ENCODE results near the gene P2RX7. TPM values are rescaled to one million over a fixed set of nuclear protein-coding genes. Genes with fewer than 3 reads are reported as not detected.
"Not testable (repeated sequence)": the region's sequence is repeated elsewhere in the genome, so short reads cannot be mapped to it uniquely, and the experiment has no call there.

Gene P2RX7
- polyA plus RNA-seq, 1 of the 3 experiments (the other 2 are of a cell fraction), result 0.43 TPM

DNA sequence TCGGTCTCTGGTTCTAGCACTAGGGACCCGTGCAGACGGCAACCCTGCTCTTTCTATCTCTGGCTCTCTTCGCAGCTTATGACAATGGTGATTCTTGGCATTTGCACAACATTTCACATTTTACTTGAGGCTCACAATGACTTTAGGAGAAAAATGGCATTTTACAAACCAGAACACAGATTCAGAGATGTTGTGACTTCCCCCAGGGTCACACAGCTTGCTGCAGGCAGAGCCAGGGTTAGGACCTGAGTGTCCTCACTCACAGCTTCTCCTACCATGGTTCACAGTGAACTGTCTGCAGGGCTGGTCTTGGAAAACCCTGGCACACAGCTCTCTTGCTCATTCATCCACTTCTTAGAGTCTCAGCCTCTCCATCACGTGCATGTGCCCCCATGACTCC lies 23.7 kb downstream of the P2RX7 start:
- no peak overlapping the region for H3K27ac ChIP-seq (ENCODE audit: low read depth in 2 of 2, low read length in 1 of 2)
- no peaks in the 10 kb centered on the region for H3K79me2 ChIP-seq (ENCODE audit: insufficient read depth)
- TF ChIP-seq, protein P1, sequence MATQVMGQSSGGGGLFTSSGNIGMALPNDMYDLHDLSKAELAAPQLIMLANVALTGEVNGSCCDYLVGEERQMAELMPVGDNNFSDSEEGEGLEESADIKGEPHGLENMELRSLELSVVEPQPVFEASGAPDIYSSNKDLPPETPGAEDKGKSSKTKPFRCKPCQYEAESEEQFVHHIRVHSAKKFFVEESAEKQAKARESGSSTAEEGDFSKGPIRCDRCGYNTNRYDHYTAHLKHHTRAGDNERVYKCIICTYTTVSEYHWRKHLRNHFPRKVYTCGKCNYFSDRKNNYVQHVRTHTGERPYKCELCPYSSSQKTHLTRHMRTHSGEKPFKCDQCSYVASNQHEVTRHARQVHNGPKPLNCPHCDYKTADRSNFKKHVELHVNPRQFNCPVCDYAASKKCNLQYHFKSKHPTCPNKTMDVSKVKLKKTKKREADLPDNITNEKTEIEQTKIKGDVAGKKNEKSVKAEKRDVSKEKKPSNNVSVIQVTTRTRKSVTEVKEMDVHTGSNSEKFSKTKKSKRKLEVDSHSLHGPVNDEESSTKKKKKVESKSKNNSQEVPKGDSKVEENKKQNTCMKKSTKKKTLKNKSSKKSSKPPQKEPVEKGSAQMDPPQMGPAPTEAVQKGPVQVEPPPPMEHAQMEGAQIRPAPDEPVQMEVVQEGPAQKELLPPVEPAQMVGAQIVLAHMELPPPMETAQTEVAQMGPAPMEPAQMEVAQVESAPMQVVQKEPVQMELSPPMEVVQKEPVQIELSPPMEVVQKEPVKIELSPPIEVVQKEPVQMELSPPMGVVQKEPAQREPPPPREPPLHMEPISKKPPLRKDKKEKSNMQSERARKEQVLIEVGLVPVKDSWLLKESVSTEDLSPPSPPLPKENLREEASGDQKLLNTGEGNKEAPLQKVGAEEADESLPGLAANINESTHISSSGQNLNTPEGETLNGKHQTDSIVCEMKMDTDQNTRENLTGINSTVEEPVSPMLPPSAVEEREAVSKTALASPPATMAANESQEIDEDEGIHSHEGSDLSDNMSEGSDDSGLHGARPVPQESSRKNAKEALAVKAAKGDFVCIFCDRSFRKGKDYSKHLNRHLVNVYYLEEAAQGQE (IDR thresholded peaks at IDR 0.05; ENCODE audit: low read depth, low read length), result no peak
- no peak for TF ChIP-seq JUND (IDR thresholded peaks at IDR 0.05)
- TF ChIP-seq TAF1 (IDR thresholded peaks at IDR 0.05; ENCODE audit: borderline replicate concordance, low read depth, low read length), result no peak
- TF ChIP-seq ELF1 (IDR thresholded peaks at IDR 0.05), result no peak
- no peaks in the 10 kb centered on the region for H3K9me3 ChIP-seq
- no peak overlapping the region for H3K4me3 ChIP-seq (ENCODE audit: low read depth in 2 of 2, low read length in 1 of 2)
- CTCF ChIA-PET, result interaction anchor here (1.3 kb wide), 1 partner anchor 574 kb away, joined by 3 read pairs; no protein-coding TSS in a partner anchor
- H3F3A ChIP-seq (replicated peaks; ENCODE audit: insufficient read depth), result no peaks in the 10 kb centered on the region
- H3K27me3 ChIP-seq (ENCODE audit: insufficient read depth), result no peaks in the 10 kb centered on the region
- POLR2A ChIA-PET, result no interaction called here
- 65% methylated on average over 5 of the region's 5 CpGs for WGBS (ENCODE audit: low lambda C conversion rate)
- H3K4me2 ChIP-seq, result no peak overlapping the region
- no peaks in the 10 kb centered on the region for H3K36me3 ChIP-seq (replicated peaks in 1 of 2; ENCODE audit: control insufficient read depth in 1 of 2, insufficient read depth in 2 of 2, low read length in 1 of 2)
- no peaks in the 10 kb centered on the region for H4K20me1 ChIP-seq (ENCODE audit: insufficient read depth)
- H3K9me2 ChIP-seq, result no peaks in the 10 kb centered on the region
- no peak overlapping the region for H2AFZ ChIP-seq (ENCODE audit: low read depth)
- H3K9ac ChIP-seq, result no peak overlapping the region
- H3K4me1 ChIP-seq (ENCODE audit: control insufficient read depth in 1 of 2, insufficient read depth in 2 of 2, low read depth in 1 of 2, low read length in 1 of 2), result no peaks in the 10 kb centered on the region
- no peak for DNase-seq

- ChIA-PET POLR2A (no interaction called here), CTCF (no interaction called here)
- no peak for DNase-seq
- no peaks in the 10 kb centered on the region for H3F3A ChIP-seq (replicated peaks; ENCODE audit: insufficient read depth)
- H3K36me3 ChIP-seq (replicated peaks in 1 of 2; ENCODE audit: control insufficient read depth in 1 of 2, insufficient read depth in 2 of 2, low read length in 1 of 2), result no peaks in the 10 kb centered on the region
- H3K9ac ChIP-seq, result no peak overlapping the region
- H3K4me1 ChIP-seq (ENCODE audit: control insufficient read depth in 1 of 2, insufficient read depth in 2 of 2, low read depth in 1 of 2, low read length in 1 of 2), result no peaks in the 10 kb centered on the region
- no peaks in the 10 kb centered on the region for H3K79me2 ChIP-seq (ENCODE audit: insufficient read depth)
- H3K4me2 ChIP-seq, result no peak overlapping the region
- TF ChIP-seq ZBTB33 (IDR thresholded peaks at IDR 0.05; ENCODE audit: borderline replicate concordance, low read depth) (no peak), ELF1 (IDR thresholded peaks at IDR 0.05) (no peak), RAD21 (IDR thresholded peaks at IDR 0.05; ENCODE audit: low read length) (no peak), CHD2 (IDR thresholded peaks at IDR 0.05; ENCODE audit: low read length, partially characterized antibody) (no peak), TEAD4 (IDR thresholded peaks at IDR 0.05; ENCODE audit: borderline replicate concordance, insufficient read depth) (no peak), JUND (IDR thresholded peaks at IDR 0.05) (no peak), MAX (IDR thresholded peaks at IDR 0.05; ENCODE audit: low read depth) (no peak), MXI1 (IDR thresholded peaks at IDR 0.05; ENCODE audit: low read depth, low read length) (no peak)
- H2AFZ ChIP-seq (ENCODE audit: low read depth), result no peak overlapping the region
- WGBS (ENCODE audit: low lambda C conversion rate), result 76% methylated on average over 3 of the region's 3 CpGs
- no peaks in the 10 kb centered on the region for H3K9me3 ChIP-seq
- no peaks in the 10 kb centered on the region for H3K27me3 ChIP-seq (ENCODE audit: insufficient read depth)
- no peak overlapping the region for H3K27ac ChIP-seq (ENCODE audit: low read depth in 2 of 2, low read length in 1 of 2)
- H3K9me2 ChIP-seq, result no peaks in the 10 kb centered on the region
- H4K20me1 ChIP-seq (ENCODE audit: insufficient read depth), result no peaks in the 10 kb centered on the region
- H3K4me3 ChIP-seq (ENCODE audit: low read depth in 2 of 2, low read length in 1 of 2), result no peak overlapping the region
Observed at GRCh38 chr12:121158085-121158484, 25.4 kb downstream of the P2RX7 start.

- DNase-seq; H3F3A ChIP-seq (replicated peaks; ENCODE audit: insufficient read depth); H3K4me2 ChIP-seq; H3K36me3 ChIP-seq (replicated peaks in 1 of 2; ENCODE audit: control insufficient read depth in 1 of 2, insufficient read depth in 2 of 2, low read length in 1 of 2); H3K27me3 ChIP-seq (ENCODE audit: insufficient read depth); H3K9me2 ChIP-seq; H3K27ac ChIP-seq (ENCODE audit: low read depth in 2 of 2, low read length in 1 of 2); H3K4me1 ChIP-seq (ENCODE audit: control insufficient read depth in 1 of 2, insufficient read depth in 2 of 2, low read depth in 1 of 2, low read length in 1 of 2); H3K9me3 ChIP-seq; H3K79me2 ChIP-seq (ENCODE audit: insufficient read depth); H3K9ac ChIP-seq; H2AFZ ChIP-seq (ENCODE audit: low read depth); H4K20me1 ChIP-seq (ENCODE audit: insufficient read depth); H3K4me3 ChIP-seq (ENCODE audit: low read depth in 2 of 2, low read length in 1 of 2); CTCF ChIA-PET: not testable (repeated sequence)
- WGBS (ENCODE audit: low lambda C conversion rate), result 53% methylated on average over 5 of the region's 5 CpGs
- POLR2A ChIA-PET, result interaction anchor here (0.7 kb wide), 1 partner anchor 22 kb away, joined by 4 read pairs; no protein-coding TSS in a partner anchor
Observed at GRCh38 chr12:121158728-121159351, 26.2 kb downstream of the P2RX7 start.
